IMR-90 (cell line): ENCODE measurements around the gene CCL4.

Experiments
- CEBPB ChIP-seq: IDR thresholded peaks from 2 replicates; pipeline ENCODE4 v1.6.1; 2012; ENCODE audit warnings: low read depth, low read length, improper control_type of control experiment
- CTCF ChIP-seq: conservative IDR thresholded peaks from 2 replicates; pipeline ENCODE4 v1.5.1; 2012; ENCODE audit warnings: mild to moderate bottlenecking, low read depth, low read length, improper control_type of control experiment
- FOS ChIP-seq: fragments of 150-350 bp; IDR thresholded peaks from 2 replicates; pipeline ENCODE4 v1.6.1; 2016; ENCODE audit warnings: low read depth, low read length
- MXI1 ChIP-seq: IDR thresholded peaks from 2 replicates; pipeline ENCODE4 v1.6.1; 2012; ENCODE audit warnings: low read depth, mild to moderate bottlenecking, low read length, moderate library complexity, borderline replicate concordance
- POLR2A ChIP-seq: IDR thresholded peaks from 2 replicates; pipeline ENCODE4 v1.6.1; 2012; ENCODE audit warnings: mild to moderate bottlenecking, low read depth, low read length
- RAD21 ChIP-seq: IDR thresholded peaks from 2 replicates; pipeline ENCODE4 v1.6.1; 2012; ENCODE audit warnings: low read length, improper control_type of control experiment
- SMC3 ChIP-seq: fragments of 150-350 bp; IDR thresholded peaks from 2 replicates; pipeline ENCODE4 v1.6.1; 2016; ENCODE audit warnings: low read depth, mild to moderate bottlenecking, antibody characterized with exemption, low read length, moderate library complexity
- TF ChIP-seq, protein P1 (sequence below): fragments of 150-350 bp; IDR thresholded peaks from 2 replicates; pipeline ENCODE4 v1.6.1; 2016; ENCODE audit warnings: low read depth, mild to moderate bottlenecking, low read length, moderate library complexity, borderline replicate concordance

DNA sequence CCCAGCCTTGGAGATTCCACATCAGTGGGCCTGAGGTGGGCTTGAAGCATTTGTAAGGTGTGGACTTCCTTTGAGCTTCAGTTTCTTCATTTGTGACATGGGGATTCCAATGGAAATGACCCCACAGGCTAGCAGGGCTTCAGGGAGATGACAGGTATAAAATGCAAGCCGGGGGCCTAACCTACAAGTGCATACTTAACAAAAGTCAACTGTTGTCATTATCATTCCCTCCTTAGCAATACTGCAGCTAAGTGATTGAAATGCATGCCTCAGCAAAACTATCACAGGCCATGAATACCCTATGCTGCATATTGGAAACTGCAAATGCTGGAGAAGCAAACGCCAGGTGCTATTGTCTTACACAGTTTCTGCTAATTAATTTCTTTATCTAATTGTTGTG lies 19.8 kb downstream of the CCL4 start:
- no peak for TF ChIP-seq CTCF
- TF ChIP-seq, protein P1, sequence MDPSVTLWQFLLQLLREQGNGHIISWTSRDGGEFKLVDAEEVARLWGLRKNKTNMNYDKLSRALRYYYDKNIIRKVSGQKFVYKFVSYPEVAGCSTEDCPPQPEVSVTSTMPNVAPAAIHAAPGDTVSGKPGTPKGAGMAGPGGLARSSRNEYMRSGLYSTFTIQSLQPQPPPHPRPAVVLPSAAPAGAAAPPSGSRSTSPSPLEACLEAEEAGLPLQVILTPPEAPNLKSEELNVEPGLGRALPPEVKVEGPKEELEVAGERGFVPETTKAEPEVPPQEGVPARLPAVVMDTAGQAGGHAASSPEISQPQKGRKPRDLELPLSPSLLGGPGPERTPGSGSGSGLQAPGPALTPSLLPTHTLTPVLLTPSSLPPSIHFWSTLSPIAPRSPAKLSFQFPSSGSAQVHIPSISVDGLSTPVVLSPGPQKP, result no peak
- TF ChIP-seq SMC3, result no peak
- TF ChIP-seq POLR2A, result no peak
- no peak for TF ChIP-seq CEBPB
- no peak for TF ChIP-seq MXI1
- no peak for TF ChIP-seq FOS
- TF ChIP-seq RAD21, result no peak
